ENCODE data around the gene PTPN14. TPM values are rescaled to one million over a fixed set of nuclear protein-coding genes. Genes with fewer than 3 reads are reported as not detected.

Gene PTPN14
- total and polyA plus RNA-seq, 2 experiments from 2014 or later = 18.7 to 70.2 TPM

GRCh38 chr1:214451596-214451995, 99.8 kb downstream of the PTPN14 start (continued):
- TF ChIP-seq ZNF462 (CRISPR knock-in tag; IDR thresholded peaks at IDR 0.05) = no peak

- Histone ChIP-seq H3K4me1 (ENCODE audit: insufficient read depth) (peaks cover 41% of the 10 kb centered on the region), H3K79me2 (replicated peaks; ENCODE audit: insufficient read depth) (peaks cover 32% of the 10 kb centered on the region), H2AFZ (no peak overlapping the region), H3K4me2 (no peak overlapping the region), H4K20me1 (replicated peaks; ENCODE audit: insufficient read depth) (no peaks in the 10 kb centered on the region), H3K4me3 (no peak overlapping the region), H3K9me2 (ENCODE audit: insufficient read depth) (no peaks in the 10 kb centered on the region), H3K27me3 (ENCODE audit: insufficient read depth) (no peaks in the 10 kb centered on the region), H3F3A (replicated peaks; ENCODE audit: low read depth) (0 out of 2 replicates have a peak, but pooled peaks cover 2% of the 10 kb centered on the region), H3K27ac (ENCODE audit: low read depth) (peak overlapping the region; percentile 96), H3K36me3 (ENCODE audit: insufficient read depth) (no peaks in the 10 kb centered on the region)
- DNase-seq (ENCODE audit: low spot score) (no peak), ATAC-seq (no peak)
- H3K27ac Mint-ChIP-seq = peak overlapping the region; percentile 76; the same call in 1 of the 2 replicates
- peaks cover 71% of the 10 kb centered on the region for H3K4me1 Mint-ChIP-seq
- H3K9me3 Mint-ChIP-seq = no peaks in the 10 kb centered on the region
- peaks cover 4% of the 10 kb centered on the region; the same call in 2 of the 3 replicates for H3K36me3 Mint-ChIP-seq (ENCODE audit: low read depth)
- H3K27me3 Mint-ChIP-seq (ENCODE audit: insufficient read depth, low read depth, poor library complexity) = peaks cover 12% of the 10 kb centered on the region
- no peak overlapping the region; the same call in 2 of the 3 replicates for H3K4me3 Mint-ChIP-seq
- TF ChIP-seq CTCF (conservative IDR thresholded peaks at IDR 0.05; ENCODE audit: low read depth in 2 of 2) = no peak
- no peak for TF ChIP-seq JUNB (IDR thresholded peaks at IDR 0.05; ENCODE audit: unreplicated experiment)
- no peak for TF ChIP-seq CREB1 (CRISPR knock-in tag; IDR thresholded peaks at IDR 0.05; ENCODE audit: low read depth)
- TF ChIP-seq ZNF114 (CRISPR knock-in tag; IDR thresholded peaks at IDR 0.05) = no peak
- no peak for TF ChIP-seq STAT1 (IDR thresholded peaks at IDR 0.05; ENCODE audit: unreplicated experiment)
- no peak for TF ChIP-seq EZH2phosphoT487 (IDR thresholded peaks at IDR 0.05; ENCODE audit: unreplicated experiment)
- TF ChIP-seq POLR2AphosphoS5 (IDR thresholded peaks at IDR 0.05; ENCODE audit: low read depth) = no peak
- no peak for TF ChIP-seq ZNF462 (CRISPR knock-in tag; IDR thresholded peaks at IDR 0.05)
- TF ChIP-seq NANOG (IDR thresholded peaks at IDR 0.05; ENCODE audit: borderline replicate concordance) = no peak
Observed at GRCh38 chr1:214449371-214449770, 102.0 kb downstream of the PTPN14 start.

All from GM23338 (cell line).